ENCODE results near the gene ACTA2. TPM values are rescaled to one million over a fixed set of nuclear protein-coding genes. Genes with fewer than 3 reads are reported as not detected.

The ACTA2 gene
- total RNA-seq, 1 experiment from 2014 or later = 5.3 TPM

GRCh38 chr10:88983206-88983605 lies 30.6 kb upstream of the ACTA2 start:
- H3K79me2 ChIP-seq (ENCODE audit: low read depth) = no peaks in the 10 kb centered on the region
- H3F3A ChIP-seq (ENCODE audit: insufficient read depth, low read depth) = no peaks in the 10 kb centered on the region
- no peak overlapping the region for H3K4me3 ChIP-seq
- no peaks in the 10 kb centered on the region for H3K27me3 ChIP-seq (ENCODE audit: insufficient read depth, low read depth)
- H3K9me2 ChIP-seq (ENCODE audit: insufficient read depth) = no peaks in the 10 kb centered on the region
- BruUV-seq (replicated peaks) = no TSS peak
- H3K4me1 ChIP-seq (replicated peaks; ENCODE audit: insufficient read depth) = no peaks in the 10 kb centered on the region
- no peak overlapping the region for H2AFZ ChIP-seq
- H4K20me1 ChIP-seq (ENCODE audit: insufficient read depth) = no peaks in the 10 kb centered on the region
- intact Hi-C loops (cut with micrococcal nuclease; ENCODE audit: unreplicated experiment) = no loop called here
- no peak overlapping the region for H3K4me2 ChIP-seq
- ChIA-PET CTCF (no interaction called here), POLR2A (ENCODE audit: unreplicated experiment) (no interaction called here)
- no peaks in the 10 kb centered on the region for H3K36me3 ChIP-seq (ENCODE audit: low read depth)
- no peaks in the 10 kb centered on the region for H3K9me3 ChIP-seq (ENCODE audit: insufficient read depth, low read depth)
- DNase-seq = no peak
- no peak overlapping the region for H3K27ac ChIP-seq
- no peak for TF ChIP-seq CTCF (conservative IDR thresholded peaks at IDR 0.05)
- TF ChIP-seq EZH2 (IDR thresholded peaks at IDR 0.05; ENCODE audit: low read depth) = no peak

GRCh38 chr10:88982366-88982765 lies 29.8 kb upstream of the ACTA2 start:
- no peak overlapping the region for H3K4me2 ChIP-seq
- TF ChIP-seq CTCF (conservative IDR thresholded peaks at IDR 0.05) = no peak
- no peak for TF ChIP-seq EZH2 (IDR thresholded peaks at IDR 0.05; ENCODE audit: low read depth)
- intact Hi-C loops (cut with micrococcal nuclease; ENCODE audit: unreplicated experiment) = no loop called here

GRCh38 chr10:88981435-88981834 lies 28.9 kb upstream of the ACTA2 start:
- TF ChIP-seq CTCF (conservative IDR thresholded peaks at IDR 0.05) = no peak
- ChIA-PET CTCF (no interaction called here), POLR2A (ENCODE audit: unreplicated experiment) (no interaction called here)
- Histone ChIP-seq H3K9me3 (ENCODE audit: insufficient read depth, low read depth) (no peaks in the 10 kb centered on the region), H3F3A (ENCODE audit: insufficient read depth, low read depth) (no peaks in the 10 kb centered on the region), H2AFZ (no peak overlapping the region), H3K27ac (no peak overlapping the region), H3K4me2 (no peak overlapping the region), H3K36me3 (ENCODE audit: low read depth) (no peaks in the 10 kb centered on the region), H4K20me1 (ENCODE audit: insufficient read depth) (no peaks in the 10 kb centered on the region), H3K79me2 (ENCODE audit: low read depth) (no peaks in the 10 kb centered on the region), H3K27me3 (ENCODE audit: insufficient read depth, low read depth) (no peaks in the 10 kb centered on the region), H3K4me1 (replicated peaks; ENCODE audit: insufficient read depth) (no peaks in the 10 kb centered on the region), H3K4me3 (no peak overlapping the region), H3K9me2 (ENCODE audit: insufficient read depth) (no peaks in the 10 kb centered on the region)
- intact Hi-C loops (cut with micrococcal nuclease; ENCODE audit: unreplicated experiment) = no loop called here
- no peak for DNase-seq
- no TSS peak for BruUV-seq (replicated peaks)

More at GRCh38 chr10:88982366-88982765, 29.8 kb upstream of the ACTA2 start:
- no peaks in the 10 kb centered on the region for H3F3A ChIP-seq (ENCODE audit: insufficient read depth, low read depth)
- H3K79me2 ChIP-seq (ENCODE audit: low read depth) = no peaks in the 10 kb centered on the region
- no peak overlapping the region for H3K4me3 ChIP-seq
- H4K20me1 ChIP-seq (ENCODE audit: insufficient read depth) = no peaks in the 10 kb centered on the region
- H3K36me3 ChIP-seq (ENCODE audit: low read depth) = no peaks in the 10 kb centered on the region
- H3K4me1 ChIP-seq (replicated peaks; ENCODE audit: insufficient read depth) = no peaks in the 10 kb centered on the region
- BruUV-seq (replicated peaks) = no TSS peak
- ChIA-PET POLR2A (ENCODE audit: unreplicated experiment) (no interaction called here), CTCF (no interaction called here)
- H3K27ac ChIP-seq = no peak overlapping the region
- H3K27me3 ChIP-seq (ENCODE audit: insufficient read depth, low read depth) = no peaks in the 10 kb centered on the region
- H3K9me2 ChIP-seq (ENCODE audit: insufficient read depth) = no peaks in the 10 kb centered on the region
- H3K9me3 ChIP-seq (ENCODE audit: insufficient read depth, low read depth) = no peaks in the 10 kb centered on the region
- DNase-seq = no peak
- H2AFZ ChIP-seq = no peak overlapping the region

Data from PC-9 (cell line).